Body of pancreas (tissue), 4 donors: ENCODE data around the gene MGLL. TPM values are rescaled to one million over a fixed set of nuclear protein-coding genes. Genes with fewer than 3 reads are reported as not detected.
A peak's percentile ranks its signal among the peaks of the same experiment; 100 is the strongest.

Experiments
- ATAC-seq: fragments of 150-250 bp; one replicate; pipeline ENCODE4 v1.9.1; 2016
- DNase-seq, 4 donors: peaks; one replicate each; pipeline ENCODE4 v3.0.0-alpha.2; 2019
- H3K27ac ChIP-seq, 4 donors: fragments of 200-600 bp; sonication (generic); 1 replicate in 3 of 4; 2 replicates in 1 of 4; pipeline versions ENCODE4 v1.5.1 to v1.6.1; 2016 to 2019; ENCODE audit warnings: mild to moderate bottlenecking in 1 of 4, mixed read lengths in 1 of 4, moderate library complexity in 1 of 4
- H3K27me3 ChIP-seq, 2 donors: fragments of 200-600 bp; sonication (generic); one replicate each; pipeline ENCODE4 v1.6.0; 2016; ENCODE audit warnings: mild to moderate bottlenecking in 1 of 2
- H3K36me3 ChIP-seq, 2 donors: fragments of 200-600 bp; sonication (generic); replicated peaks in 1 of 2; 2 replicates each; pipeline ENCODE4 v1.5.1; 2016; ENCODE audit warnings: low read depth in 2 of 2; ENCODE audit not compliant: insufficient read depth in 1 of 2
- H3K4me1 ChIP-seq: fragments of 200-600 bp; sonication (generic); one replicate; pipeline ENCODE4 v1.6.0; 2016
- H3K4me3 ChIP-seq, 2 donors: fragments of 200-600 bp; sonication (generic); 1 replicate in 1 of 2; 2 replicates in 1 of 2; pipeline ENCODE4 v1.5.1; 2016 to 2019
- H3K9me3 ChIP-seq, 3 donors: fragments of 200-600 bp; sonication (generic); 1 replicate in 2 of 3; 2 replicates in 1 of 3; pipeline ENCODE4 v1.5.1; 2016
- CTCF ChIP-seq, 7 experiments: fragments of 450-650 bp in 4 of 7; fragments of 200-600 bp in 3 of 7; sonication (generic) in 3 of 7; IDR thresholded peaks; one replicate each; pipeline ENCODE4 v1.5.1; 2016 to 2019; ENCODE audit warnings: antibody characterized with exemption in 7 of 7
- POLR2A ChIP-seq, 3 donors: fragments of 450-650 bp; IDR thresholded peaks; one replicate each; pipeline ENCODE4 v1.6.1; 2016; ENCODE audit warnings: antibody characterized with exemption in 3 of 3, mild to moderate bottlenecking in 2 of 3
- WGBS, 2 donors: methylation state at CpG; one replicate each; pipeline ENCODE4 v1.1.5; 2017; 5-methylcytosine and 5-hydroxymethylcytosine counted together
- intact Hi-C: fragments of 100-400 bp; cut with DNase I; formaldehyde crosslinking; loops from one replicate; pipeline ENCODE4 v1.15.1; 2023
- total RNA-seq, 2 donors: library from RNA; depleted of rRNA; stranded (reverse); fragments of >200 nt; gene quantifications; one replicate each; pipeline ENCODE4 v1.1.0, GENCODE V29; 2016

Gene MGLL
- total RNA-seq, result 10 to 100 TPM; 14.8 to 20.2 TPM

- intact Hi-C loops, result no loop called here
- H3K9me3 ChIP-seq, result no peaks in the 10 kb centered on the region
- TF ChIP-seq CTCF (IDR thresholded peaks at IDR 0.05) (no peak), POLR2A (IDR thresholded peaks at IDR 0.05) (no peak)
- no peaks in the 10 kb centered on the region for H3K27me3 ChIP-seq
- peaks cover 38% of the 10 kb centered on the region for H3K4me1 ChIP-seq
- peak within 1 kb of the TSS; percentile 41 to 43 for H3K4me3 ChIP-seq
- WGBS, 2 donors, result 7 to 27% methylated on average over 2 to 23 of the region's 23 CpGs
- peak within 1 kb of the TSS in 3 of 4 donors; percentile 11 to 53 (median 34) for H3K27ac ChIP-seq
- ATAC-seq, result peak; percentile 13
- peak in 2 of 4 donors; percentile 12 to 37 for DNase-seq
- H3K36me3 ChIP-seq, result no peaks in the 10 kb centered on the region
Observed at GRCh38 chr3:127822041-127822681, at the start of gene MGLL. Gene MGLL (minus strand): TSS chr3:127822515. CDS start chr3:127822318, 197 bp downstream.

- ATAC-seq, result no peak
- Histone ChIP-seq H3K4me3 (no peak overlapping the region), H3K9me3 (no peaks in the 10 kb centered on the region), H3K36me3 (no peaks in the 10 kb centered on the region), H3K27ac (no peak overlapping the region), H3K4me1 (no peaks in the 10 kb centered on the region), H3K27me3 (no peaks in the 10 kb centered on the region)
- 70 to 85% methylated on average over 4 of the region's 4 CpGs for WGBS, 2 donors
- TF ChIP-seq CTCF (IDR thresholded peaks at IDR 0.05), result no peak
- TF ChIP-seq POLR2A (IDR thresholded peaks at IDR 0.05), result no peak
- DNase-seq, result no peak
- intact Hi-C loops, result no loop called here
Observed at GRCh38 chr3:127870156-127870555, 47.8 kb upstream of the MGLL start.

- DNase-seq, result no peak
- intact Hi-C loops, result no loop called here
- Histone ChIP-seq H3K4me3 (no peak overlapping the region), H3K27ac (no peak overlapping the region), H3K9me3 (no peaks in the 10 kb centered on the region), H3K4me1 (no peaks in the 10 kb centered on the region), H3K36me3 (no peaks in the 10 kb centered on the region), H3K27me3 (no peaks in the 10 kb centered on the region)
- no peak for ATAC-seq
- no peak for TF ChIP-seq POLR2A (IDR thresholded peaks at IDR 0.05)
- TF ChIP-seq CTCF (IDR thresholded peaks at IDR 0.05), result no peak
Observed at GRCh38 chr3:127867986-127868385, 45.7 kb upstream of the MGLL start.

- DNase-seq (no peak), ATAC-seq (no peak)
- H3K9me3 ChIP-seq, result no peaks in the 10 kb centered on the region
- intact Hi-C loops, result no loop called here
- H3K27ac ChIP-seq, result no peak overlapping the region
- H3K4me1 ChIP-seq, result no peaks in the 10 kb centered on the region
- no peaks in the 10 kb centered on the region for H3K36me3 ChIP-seq
- no peak overlapping the region for H3K4me3 ChIP-seq
- WGBS, 2 donors, result 80% methylated on average over 2 of the region's 2 CpGs
- TF ChIP-seq POLR2A (IDR thresholded peaks at IDR 0.05), result no peak
- TF ChIP-seq CTCF (IDR thresholded peaks at IDR 0.05), result no peak
- no peaks in the 10 kb centered on the region for H3K27me3 ChIP-seq
Observed at GRCh38 chr3:127867412-127867811, 45.1 kb upstream of the MGLL start.

GRCh38 chr3:127865941-127866340, 43.6 kb upstream of the MGLL start:
- no peaks in the 10 kb centered on the region for H3K27me3 ChIP-seq
- H3K27ac ChIP-seq, result no peak overlapping the region
- H3K9me3 ChIP-seq, result no peaks in the 10 kb centered on the region
- H3K36me3 ChIP-seq, result no peaks in the 10 kb centered on the region
- ATAC-seq (no peak), DNase-seq (no peak)
- intact Hi-C loops, result no loop called here
- H3K4me3 ChIP-seq, result no peak overlapping the region
- TF ChIP-seq CTCF (IDR thresholded peaks at IDR 0.05), result no peak
- no peak for TF ChIP-seq POLR2A (IDR thresholded peaks at IDR 0.05)
- H3K4me1 ChIP-seq, result no peaks in the 10 kb centered on the region
- WGBS, 2 donors, result 79 to 83% methylated on average over 4 of the region's 4 CpGs
